Hepatic stellate cell (primary cell): Measurements from ENCODE around the gene DMRTB1.

ENCODE experiments used
- DNase-seq: peaks from one replicate; pipeline ENCODE4 v3.0.0; 2011; ENCODE audit warnings: low spot score

DMRTB1 gene

GRCh38 chr1:53463961-53464899, 5.0 kb downstream of the DMRTB1 start:
- no peak for DNase-seq

GRCh38 chr1:53465023-53465957, 6.1 kb downstream of the DMRTB1 start:
- no peak for DNase-seq

- DNase-seq, result no peak
These were observed 8.2 kb downstream of the DMRTB1 start for GRCh38 chr1:53467391-53467790.

GRCh38 chr1:53468374-53468773, 9.2 kb downstream of the DMRTB1 start:
- no peak for DNase-seq

- no peak for DNase-seq
These were observed 10.2 kb downstream of the DMRTB1 start for GRCh38 chr1:53469373-53469772.

- DNase-seq, result peak; percentile 94
These were observed 11.0 kb downstream of the DMRTB1 start for GRCh38 chr1:53470155-53470554.

GRCh38 chr1:53470584-53470983, 11.4 kb downstream of the DMRTB1 start:
- no peak for DNase-seq

GRCh38 chr1:53471000-53471399, 11.8 kb downstream of the DMRTB1 start:
- DNase-seq, result no peak

- no peak for DNase-seq
These were observed 14.3 kb downstream of the DMRTB1 start for GRCh38 chr1:53473463-53473862.

- no peak for DNase-seq
These were observed 16.5 kb downstream of the DMRTB1 start for GRCh38 chr1:53475664-53476063.

GRCh38 chr1:53476579-53476978, 17.4 kb downstream of the DMRTB1 start:
- DNase-seq, result no peak

- DNase-seq, result no peak
These were observed 18.7 kb downstream of the DMRTB1 start for GRCh38 chr1:53477651-53478501.

GRCh38 chr1:53478502-53478818, 19.3 kb downstream of the DMRTB1 start:
- DNase-seq, result no peak

GRCh38 chr1:53480678-53481077, 21.5 kb downstream of the DMRTB1 start:
- DNase-seq, result no peak

GRCh38 chr1:53481456-53481855, 22.3 kb downstream of the DMRTB1 start:
- no peak for DNase-seq

GRCh38 chr1:53482441-53483153, 23.4 kb downstream of the DMRTB1 start:
- no peak for DNase-seq

GRCh38 chr1:53483170-53483569, 24.0 kb downstream of the DMRTB1 start:
- DNase-seq, result no peak

GRCh38 chr1:53483656-53484055, 24.5 kb downstream of the DMRTB1 start:
- DNase-seq, result no peak

- DNase-seq, result no peak
These were observed 25.7 kb downstream of the DMRTB1 start for GRCh38 chr1:53484705-53485477.
